PC-9 (cell line): ENCODE data around the gene LARGE1. TPM values are rescaled to one million over a fixed set of nuclear protein-coding genes. Genes with fewer than 3 reads are reported as not detected.
A peak's percentile ranks its signal among the peaks of the same experiment; 100 is the strongest.

Experiments
- BruUV-seq: library from RNA; stranded (reverse); fragments of 400-500 nt; replicated peaks from 2 replicates; lab custom pipeline; 2021; lab: Mats Ljungman, UMichigan
- CTCF ChIA-PET: fragments of 300-600 bp; sonication (Branson Sonifier 250); formaldehyde crosslinking; loops from one replicate; lab custom pipeline; 2022; ENCODE audit warnings: antibody characterized with exemption; lab: Charles Lee
- POLR2A ChIA-PET: fragments of 300-600 bp; sonication (Branson Sonifier 250); formaldehyde crosslinking; loops from one replicate; lab custom pipeline; 2022; ENCODE audit warnings: antibody characterized with exemption; ENCODE audit not compliant: unreplicated experiment; lab: Charles Lee
- DNase-seq, 2 experiments: peaks; one replicate each; pipeline versions ENCODE4 v3.0.0 to v3.0.0-alpha.2; 2015 to 2022; ENCODE audit warnings: mixed read lengths in 1 of 2
- H2AFZ ChIP-seq: fragments of 200-600 bp; sonication (generic); 2 replicates; pipeline ENCODE4 v1.8.1; 2017; ENCODE audit warnings: antibody characterized with exemption
- H3F3A ChIP-seq: fragments of 200-600 bp; sonication (generic); 2 replicates; pipeline ENCODE4 v1.8.1; 2017; ENCODE audit warnings: antibody characterized with exemption, mild to moderate bottlenecking, low read depth; ENCODE audit not compliant: insufficient read depth
- H3K27ac ChIP-seq: fragments of 200-600 bp; sonication (generic); 2 replicates; pipeline ENCODE4 v1.6.1; 2016; ENCODE audit warnings: mixed run types
- H3K27me3 ChIP-seq: fragments of 200-600 bp; sonication (generic); 2 replicates; pipeline ENCODE4 v1.6.1; 2016; ENCODE audit warnings: low read depth, mixed run types; ENCODE audit not compliant: insufficient read depth
- H3K36me3 ChIP-seq: fragments of 200-600 bp; sonication (generic); 2 replicates; pipeline ENCODE4 v1.6.1; 2016; ENCODE audit warnings: low read depth, mixed run types
- H3K4me1 ChIP-seq: fragments of 200-600 bp; sonication (generic); replicated peaks from 2 replicates; pipeline ENCODE4 v1.6.1; 2016; ENCODE audit warnings: mixed run types; ENCODE audit not compliant: insufficient read depth
- H3K4me2 ChIP-seq: fragments of 200-600 bp; sonication (generic); 2 replicates; pipeline ENCODE4 v1.6.1; 2017; ENCODE audit warnings: mixed run types
- H3K4me3 ChIP-seq: fragments of 200-600 bp; sonication (generic); 2 replicates; pipeline ENCODE4 v1.6.1; 2016; ENCODE audit warnings: mixed run types
- H3K79me2 ChIP-seq: fragments of 200-600 bp; sonication (generic); 2 replicates; pipeline ENCODE4 v1.6.1; 2017; ENCODE audit warnings: low read depth, mixed run types
- H3K9me2 ChIP-seq: fragments of 200-600 bp; sonication (generic); 2 replicates; pipeline ENCODE4 v1.8.1; 2017; ENCODE audit warnings: mild to moderate bottlenecking; ENCODE audit not compliant: insufficient read depth
- H3K9me3 ChIP-seq: fragments of 200-600 bp; sonication (generic); 2 replicates; pipeline ENCODE4 v1.8.1; 2016; ENCODE audit warnings: low read depth; ENCODE audit not compliant: insufficient read depth
- H4K20me1 ChIP-seq: fragments of 200-600 bp; sonication (generic); 2 replicates; pipeline ENCODE4 v1.8.1; 2017; ENCODE audit not compliant: insufficient read depth
- EZH2 ChIP-seq: fragments of 200-600 bp; sonication (generic); IDR thresholded peaks from 2 replicates; pipeline ENCODE4 v1.8.0; 2017; ENCODE audit warnings: antibody characterized with exemption, low read depth
- intact Hi-C: fragments of 100-400 bp; cut with micrococcal nuclease; formaldehyde crosslinking; loops from one replicate; pipeline ENCODE4 v1.10.0; 2022; ENCODE audit not compliant: unreplicated experiment
- total RNA-seq: library from RNA; stranded (reverse); gene quantifications from 2 replicates; pipeline ENCODE4 v1.2.3, GENCODE V29; 2021
- TF ChIP-seq, protein P1 (sequence below): fragments of 200-600 bp; sonication (generic); conservative IDR thresholded peaks from 2 replicates; pipeline ENCODE4 v1.6.1; 2017; ENCODE audit warnings: mixed run types, antibody characterized with exemption, mild to moderate bottlenecking, moderate library complexity

The LARGE1 gene
- total RNA-seq, 1 experiment from 2014 or later = 12.5 TPM

DNA sequence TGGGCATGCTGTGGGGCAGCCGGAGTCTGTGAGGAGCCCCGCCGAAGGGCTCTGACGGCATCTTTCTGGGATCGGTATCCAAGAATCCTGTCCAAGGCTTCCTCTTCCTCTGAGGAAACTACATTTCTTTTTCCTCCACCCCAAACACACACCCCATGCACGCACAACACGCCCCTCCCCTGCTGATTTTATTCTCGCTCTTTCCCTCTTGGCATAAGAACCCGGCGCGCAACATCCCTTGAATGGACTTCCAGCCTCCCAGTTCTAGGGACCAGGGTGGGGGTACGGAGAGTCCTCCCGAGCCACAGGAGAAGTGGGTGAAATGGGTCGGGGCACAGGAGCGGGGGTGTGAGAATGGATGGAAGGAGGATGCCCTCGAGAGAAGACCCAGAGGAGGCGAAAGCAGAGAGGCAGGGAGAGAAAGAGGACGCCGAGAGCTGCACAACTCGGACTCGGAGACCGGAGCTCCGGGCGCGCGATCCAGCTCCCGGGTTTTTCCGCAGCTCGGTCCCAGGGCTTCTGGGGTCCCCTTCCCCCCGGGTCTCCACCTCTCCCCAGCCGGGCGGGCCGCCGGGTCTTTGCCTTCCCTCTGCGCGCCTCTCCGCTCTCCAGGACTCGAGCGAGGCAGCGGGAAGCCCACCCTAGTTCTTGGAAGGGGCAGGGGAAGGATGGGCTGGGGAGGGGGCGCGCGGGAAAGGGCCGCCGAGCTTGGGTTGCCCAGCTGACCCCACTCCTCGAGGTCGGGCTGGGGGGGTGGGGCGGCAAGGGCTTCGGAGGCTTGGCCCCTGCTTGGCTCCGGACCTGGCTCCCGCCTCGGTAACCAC lies 1.5 kb upstream of the LARGE1 start:
- intact Hi-C loops = loop anchor here (2.0 to 5.0 kb wide), 6 partner anchors 69 to 1309 kb away; no protein-coding TSS in a partner anchor
- peak overlapping the region; percentile 94 for H3K4me2 ChIP-seq
- H3F3A ChIP-seq = no peaks in the 10 kb centered on the region
- no TSS peak for BruUV-seq
- H3K27ac ChIP-seq = no peak overlapping the region
- TF ChIP-seq, protein P1, sequence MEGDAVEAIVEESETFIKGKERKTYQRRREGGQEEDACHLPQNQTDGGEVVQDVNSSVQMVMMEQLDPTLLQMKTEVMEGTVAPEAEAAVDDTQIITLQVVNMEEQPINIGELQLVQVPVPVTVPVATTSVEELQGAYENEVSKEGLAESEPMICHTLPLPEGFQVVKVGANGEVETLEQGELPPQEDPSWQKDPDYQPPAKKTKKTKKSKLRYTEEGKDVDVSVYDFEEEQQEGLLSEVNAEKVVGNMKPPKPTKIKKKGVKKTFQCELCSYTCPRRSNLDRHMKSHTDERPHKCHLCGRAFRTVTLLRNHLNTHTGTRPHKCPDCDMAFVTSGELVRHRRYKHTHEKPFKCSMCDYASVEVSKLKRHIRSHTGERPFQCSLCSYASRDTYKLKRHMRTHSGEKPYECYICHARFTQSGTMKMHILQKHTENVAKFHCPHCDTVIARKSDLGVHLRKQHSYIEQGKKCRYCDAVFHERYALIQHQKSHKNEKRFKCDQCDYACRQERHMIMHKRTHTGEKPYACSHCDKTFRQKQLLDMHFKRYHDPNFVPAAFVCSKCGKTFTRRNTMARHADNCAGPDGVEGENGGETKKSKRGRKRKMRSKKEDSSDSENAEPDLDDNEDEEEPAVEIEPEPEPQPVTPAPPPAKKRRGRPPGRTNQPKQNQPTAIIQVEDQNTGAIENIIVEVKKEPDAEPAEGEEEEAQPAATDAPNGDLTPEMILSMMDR = no peak
- no peak for TF ChIP-seq EZH2
- no peaks in the 10 kb centered on the region; the same call in 1 of the 2 replicates for H4K20me1 ChIP-seq
- H3K9me2 ChIP-seq = no peaks in the 10 kb centered on the region
- no peaks in the 10 kb centered on the region for H3K36me3 ChIP-seq
- ChIA-PET POLR2A (interaction anchor here (0.6 kb wide), 1 partner anchor 236 kb away, joined by 3 read pairs; no protein-coding TSS in a partner anchor), CTCF (interaction anchor here (0.6 to 0.9 kb wide), 2 partner anchors 401 to 456 kb away, joined by 3 to 4 read pairs; no protein-coding TSS in a partner anchor)
- H3K4me3 ChIP-seq = peak overlapping the region; percentile 68
- no peaks in the 10 kb centered on the region for H3K9me3 ChIP-seq
- H3K27me3 ChIP-seq = peaks cover 71% of the 10 kb centered on the region
- H3K79me2 ChIP-seq = no peaks in the 10 kb centered on the region
- H3K4me1 ChIP-seq = 0 out of 2 replicates have a peak, but pooled peaks cover 5% of the 10 kb centered on the region
- DNase-seq = peak in 1 of 2 experiments; percentile 29
- peak overlapping the region; percentile 95 for H2AFZ ChIP-seq

DNA sequence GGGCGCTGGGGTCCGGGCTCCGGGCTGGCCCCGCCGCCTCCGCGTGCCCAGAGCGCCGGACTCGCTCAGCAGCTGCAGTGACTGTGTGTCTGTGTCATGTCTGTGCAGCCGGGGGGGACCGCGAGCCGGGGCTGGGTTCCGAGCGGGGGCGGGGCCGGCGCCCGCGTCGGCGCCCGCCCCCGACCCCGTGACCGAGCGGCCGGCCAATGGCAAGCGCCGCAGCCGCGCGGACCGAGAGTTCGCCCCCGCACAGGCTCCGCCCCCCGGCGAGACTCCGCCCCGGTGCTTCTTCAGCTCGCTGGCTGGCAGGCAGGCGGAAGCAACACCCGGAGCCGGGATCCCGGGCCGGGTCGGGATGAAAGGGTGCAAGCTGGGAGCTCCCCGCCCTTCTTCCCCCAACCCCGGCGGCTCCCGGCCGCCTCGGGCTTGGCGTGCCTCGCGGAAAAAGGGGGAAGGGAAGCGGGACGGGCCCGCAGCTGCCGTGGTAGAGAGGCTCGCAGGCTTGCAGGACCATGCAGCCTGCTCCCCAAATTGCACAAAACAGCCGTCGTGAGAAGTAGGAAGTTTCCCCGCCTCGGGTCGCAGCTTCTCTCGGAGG lies 750 bp upstream of the LARGE1 start:
- no peak overlapping the region for H3K27ac ChIP-seq
- intact Hi-C loops = loop anchor here (5.0 kb wide), 5 partner anchors 69 to 1236 kb away; no protein-coding TSS in a partner anchor
- H3K79me2 ChIP-seq = no peaks in the 10 kb centered on the region
- H4K20me1 ChIP-seq = no peaks in the 10 kb centered on the region; the same call in 1 of the 2 replicates
- peaks cover 64% of the 10 kb centered on the region for H3K27me3 ChIP-seq
- H3K36me3 ChIP-seq = no peaks in the 10 kb centered on the region
- H2AFZ ChIP-seq = peak overlapping the region; percentile 95
- POLR2A ChIA-PET = no interaction called here
- peak overlapping the region; percentile 68 for H3K4me3 ChIP-seq
- H3K4me2 ChIP-seq = peak overlapping the region; percentile 94
- CTCF ChIA-PET = interaction anchor here (0.6 to 0.9 kb wide), 3 partner anchors 401 to 455 kb away, joined by 3 to 4 read pairs (median 4); no protein-coding TSS in a partner anchor
- no peaks in the 10 kb centered on the region for H3K9me2 ChIP-seq
- peak; percentile 78 to 97 for DNase-seq
- H3F3A ChIP-seq = no peaks in the 10 kb centered on the region
- H3K9me3 ChIP-seq = no peaks in the 10 kb centered on the region
- no peak for TF ChIP-seq EZH2
- TF ChIP-seq, protein P1 = no peak
- H3K4me1 ChIP-seq = 0 out of 2 replicates have a peak, but pooled peaks cover 5% of the 10 kb centered on the region
- no TSS peak for BruUV-seq
